NCI-H2171 treated with DMSO at 0.1 percent for 48 hours (cell line): Measurements from ENCODE around the gene SF1.
"Not testable (repeated sequence)": the region's sequence is repeated elsewhere in the genome, so short reads cannot be mapped to it uniquely, and the experiment has no call there.

Source experiments
- DNase-seq: peaks from one replicate; lab custom pipeline; 2025; lab: John Stamatoyannopoulos, UW

Gene SF1

GRCh38 chr11:64778473-64779298 lies at the start of gene SF1:
Gene SF1, minus strand, starts transcription at chr11:64778542. Its CDS starts 150 bp downstream, at chr11:64778392.
- peak; percentile 100 for DNase-seq

GRCh38 chr11:64827451-64827839 lies 49.1 kb upstream of the SF1 start:
- DNase-seq = no peak

GRCh38 chr11:64826578-64827450 lies 48.5 kb upstream of the SF1 start:
- no peak for DNase-seq

GRCh38 chr11:64826062-64826461 lies 47.7 kb upstream of the SF1 start:
- DNase-seq = no peak

- no peak for DNase-seq
These were observed 45.3 kb upstream of the SF1 start for GRCh38 chr11:64823568-64824119.

- no peak for DNase-seq
These were observed 39.1 kb upstream of the SF1 start for GRCh38 chr11:64817476-64817875.

GRCh38 chr11:64815433-64815832 lies 37.1 kb upstream of the SF1 start:
- DNase-seq = not testable (repeated sequence)

GRCh38 chr11:64814712-64815187 lies 36.4 kb upstream of the SF1 start:
- DNase-seq = no peak

- no peak for DNase-seq
These were observed 35.5 kb upstream of the SF1 start for GRCh38 chr11:64813826-64814225.

- no peak for DNase-seq
These were observed 32.5 kb upstream of the SF1 start for GRCh38 chr11:64810891-64811272.

- DNase-seq = peak; percentile 97
These were observed 32.0 kb upstream of the SF1 start, which contains the start of gene MEN1 for GRCh38 chr11:64810271-64810890. Gene MEN1, minus strand, starts transcription at chr11:64810551. Its CDS starts 442 bp downstream, at chr11:64810109.

GRCh38 chr11:64809781-64810241 lies 31.5 kb upstream of the SF1 start:
- DNase-seq = peak; percentile 11

- no peak for DNase-seq
These were observed 27.1 kb upstream of the SF1 start for GRCh38 chr11:64805481-64805880.

GRCh38 chr11:64804346-64805210 lies 26.2 kb upstream of the SF1 start:
- no peak for DNase-seq

- DNase-seq = no peak
These were observed 25.6 kb upstream of the SF1 start for GRCh38 chr11:64803846-64804345.

- peak; percentile 84 for DNase-seq
These were observed 25.0 kb upstream of the SF1 start, which contains the start of gene MAP4K2 for GRCh38 chr11:64803158-64803845. Gene MAP4K2, minus strand, starts transcription at chr11:64803214. Its CDS starts 65 bp downstream, at chr11:64803149.

GRCh38 chr11:64802370-64803157 lies 24.2 kb upstream of the SF1 start:
- no peak for DNase-seq

GRCh38 chr11:64801561-64802369 lies 23.4 kb upstream of the SF1 start:
- no peak for DNase-seq
